Fibroblast of pulmonary artery (primary cell): Measurements from ENCODE around the gene EIF2S2.

Experiments
- DNase-seq: peaks from one replicate; pipeline ENCODE4 v3.0.0-alpha.2; 2010; ENCODE audit warnings: low read depth
- H3K4me3 ChIP-seq: replicated peaks from 2 replicates; pipeline ENCODE4 v1.5.1; 2011; ENCODE audit warnings: low read depth, mild to moderate bottlenecking, control low read depth, low read length, moderate library complexity
- TF ChIP-seq, protein P1 (sequence below): IDR thresholded peaks from 2 replicates; pipeline ENCODE4 v1.5.1; 2011; ENCODE audit warnings: mild to moderate bottlenecking, control low read depth, low read length, inconsistent platforms; ENCODE audit errors: missing control alignments

EIF2S2 gene

DNA sequence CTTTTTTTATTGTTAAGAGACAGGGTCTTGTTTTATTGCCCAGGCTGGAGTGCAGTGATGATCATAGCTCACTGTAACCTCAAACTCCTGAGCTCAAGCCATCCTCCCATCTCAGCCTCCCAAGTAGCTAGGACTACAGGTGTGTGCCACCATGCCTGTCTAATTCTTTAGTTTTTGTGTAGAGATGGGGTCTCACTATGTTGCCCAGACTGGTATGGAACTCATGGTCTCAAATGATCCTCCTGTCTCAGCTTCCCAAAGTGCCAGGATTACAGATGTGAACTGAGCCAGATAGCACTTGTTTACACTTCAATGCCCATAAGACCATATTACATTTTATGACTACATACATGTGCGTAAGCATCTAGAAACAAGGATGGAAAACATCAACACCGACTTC is 18.1 kb downstream of the EIF2S2 start:
- DNase-seq: no peak
- H3K4me3 ChIP-seq: no peak overlapping the region
- TF ChIP-seq, protein P1, sequence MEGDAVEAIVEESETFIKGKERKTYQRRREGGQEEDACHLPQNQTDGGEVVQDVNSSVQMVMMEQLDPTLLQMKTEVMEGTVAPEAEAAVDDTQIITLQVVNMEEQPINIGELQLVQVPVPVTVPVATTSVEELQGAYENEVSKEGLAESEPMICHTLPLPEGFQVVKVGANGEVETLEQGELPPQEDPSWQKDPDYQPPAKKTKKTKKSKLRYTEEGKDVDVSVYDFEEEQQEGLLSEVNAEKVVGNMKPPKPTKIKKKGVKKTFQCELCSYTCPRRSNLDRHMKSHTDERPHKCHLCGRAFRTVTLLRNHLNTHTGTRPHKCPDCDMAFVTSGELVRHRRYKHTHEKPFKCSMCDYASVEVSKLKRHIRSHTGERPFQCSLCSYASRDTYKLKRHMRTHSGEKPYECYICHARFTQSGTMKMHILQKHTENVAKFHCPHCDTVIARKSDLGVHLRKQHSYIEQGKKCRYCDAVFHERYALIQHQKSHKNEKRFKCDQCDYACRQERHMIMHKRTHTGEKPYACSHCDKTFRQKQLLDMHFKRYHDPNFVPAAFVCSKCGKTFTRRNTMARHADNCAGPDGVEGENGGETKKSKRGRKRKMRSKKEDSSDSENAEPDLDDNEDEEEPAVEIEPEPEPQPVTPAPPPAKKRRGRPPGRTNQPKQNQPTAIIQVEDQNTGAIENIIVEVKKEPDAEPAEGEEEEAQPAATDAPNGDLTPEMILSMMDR: no peak

DNA sequence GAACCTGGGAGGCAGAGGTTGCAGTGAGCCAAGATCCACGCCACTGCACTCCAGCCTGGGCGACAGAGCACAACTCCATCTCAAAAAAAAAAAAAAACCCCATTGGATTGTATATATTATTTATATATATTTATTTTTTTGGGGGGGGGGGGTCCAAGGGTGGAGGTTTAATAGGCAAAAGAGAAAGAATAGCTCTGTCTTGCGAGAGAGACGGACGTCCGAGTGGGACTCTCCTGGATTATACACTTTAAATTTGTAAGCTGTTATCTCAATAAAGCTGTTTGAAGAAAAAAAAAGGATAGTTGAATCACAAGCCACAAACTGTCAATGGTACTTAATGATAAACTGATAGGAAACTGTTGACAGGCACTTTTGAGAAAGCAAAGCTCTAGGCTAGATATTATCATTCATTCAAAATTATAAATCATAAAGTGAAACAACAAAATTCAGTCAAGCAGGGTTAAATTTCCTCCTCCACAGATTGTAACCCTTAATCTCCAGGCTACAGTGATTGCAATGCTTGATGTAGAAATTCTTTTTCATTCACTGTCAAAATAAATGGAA is 20.3 kb downstream of the EIF2S2 start:
- no peak for DNase-seq
- no peak overlapping the region for H3K4me3 ChIP-seq
- TF ChIP-seq, protein P1: no peak

DNA sequence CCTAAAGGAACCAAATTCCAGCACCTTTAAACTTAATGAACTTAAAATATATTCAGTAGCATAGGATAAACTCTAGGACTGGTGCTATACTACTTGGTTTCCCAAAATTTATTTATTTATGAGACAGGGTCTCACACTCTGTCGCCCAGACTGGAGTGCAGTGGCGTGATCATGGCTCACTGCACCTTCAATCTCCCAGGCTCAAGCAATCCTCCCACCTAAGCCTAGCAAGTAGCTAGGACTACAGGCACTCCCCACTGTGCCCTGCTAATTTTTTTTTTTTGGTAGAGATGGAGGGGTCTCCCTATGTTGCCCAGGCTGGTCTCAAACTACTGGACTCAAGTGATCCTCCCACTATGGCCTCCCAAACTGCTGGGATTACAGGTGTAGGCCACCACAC is 21.4 kb downstream of the EIF2S2 start:
- TF ChIP-seq, protein P1: no peak
- no peak overlapping the region for H3K4me3 ChIP-seq
- no peak for DNase-seq

DNA sequence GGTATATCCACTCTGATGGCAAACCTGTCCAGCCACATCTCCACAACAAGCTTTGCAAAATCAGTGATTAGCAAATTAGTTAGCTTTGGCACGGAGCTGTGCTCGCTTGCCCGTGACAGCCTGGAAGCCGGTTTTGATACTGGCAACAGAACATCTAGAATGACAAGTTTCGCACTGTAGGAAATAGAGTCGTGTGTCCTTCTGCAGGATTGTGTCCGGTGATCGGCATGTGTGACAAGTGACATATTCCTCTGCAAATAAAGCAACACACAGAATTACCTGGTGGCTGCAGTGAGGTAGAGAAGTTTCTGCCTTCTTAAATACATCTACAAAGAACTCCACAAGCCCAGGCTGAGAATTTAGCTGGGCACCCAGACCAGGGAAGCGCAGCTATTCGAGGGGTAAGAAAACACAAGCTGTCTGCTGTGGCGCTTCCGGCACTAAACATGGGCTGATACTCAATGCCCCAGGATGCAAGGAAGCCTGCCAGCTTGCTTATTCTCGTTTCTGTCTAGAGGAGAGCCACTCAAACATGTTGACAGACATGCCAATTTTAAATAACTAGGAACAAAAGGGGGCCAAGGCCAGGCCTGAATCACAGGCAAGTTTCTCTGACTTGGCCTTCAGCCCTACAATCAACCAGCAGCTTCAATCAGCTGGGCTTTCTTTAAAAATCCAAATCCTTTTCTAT is 22.2 kb downstream of the EIF2S2 start:
- H3K4me3 ChIP-seq: no peak overlapping the region
- TF ChIP-seq, protein P1: no peak
- DNase-seq: no peak

DNA sequence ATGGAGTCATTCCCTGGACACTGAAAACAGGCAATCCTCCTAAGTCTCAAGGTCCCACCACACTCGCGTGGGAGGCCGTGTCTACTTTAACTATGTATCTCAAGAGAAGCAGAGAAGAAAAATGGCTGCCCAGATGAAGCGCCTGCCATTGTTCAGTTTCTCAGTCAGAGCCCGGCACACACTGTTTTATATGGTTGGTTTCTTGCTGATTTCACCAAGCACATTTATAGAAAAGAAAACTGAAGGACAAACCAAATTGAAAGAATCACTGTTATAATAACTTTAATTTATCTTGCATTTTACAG is 22.9 kb downstream of the EIF2S2 start:
- H3K4me3 ChIP-seq: no peak overlapping the region
- no peak for DNase-seq
- TF ChIP-seq, protein P1: no peak

DNA sequence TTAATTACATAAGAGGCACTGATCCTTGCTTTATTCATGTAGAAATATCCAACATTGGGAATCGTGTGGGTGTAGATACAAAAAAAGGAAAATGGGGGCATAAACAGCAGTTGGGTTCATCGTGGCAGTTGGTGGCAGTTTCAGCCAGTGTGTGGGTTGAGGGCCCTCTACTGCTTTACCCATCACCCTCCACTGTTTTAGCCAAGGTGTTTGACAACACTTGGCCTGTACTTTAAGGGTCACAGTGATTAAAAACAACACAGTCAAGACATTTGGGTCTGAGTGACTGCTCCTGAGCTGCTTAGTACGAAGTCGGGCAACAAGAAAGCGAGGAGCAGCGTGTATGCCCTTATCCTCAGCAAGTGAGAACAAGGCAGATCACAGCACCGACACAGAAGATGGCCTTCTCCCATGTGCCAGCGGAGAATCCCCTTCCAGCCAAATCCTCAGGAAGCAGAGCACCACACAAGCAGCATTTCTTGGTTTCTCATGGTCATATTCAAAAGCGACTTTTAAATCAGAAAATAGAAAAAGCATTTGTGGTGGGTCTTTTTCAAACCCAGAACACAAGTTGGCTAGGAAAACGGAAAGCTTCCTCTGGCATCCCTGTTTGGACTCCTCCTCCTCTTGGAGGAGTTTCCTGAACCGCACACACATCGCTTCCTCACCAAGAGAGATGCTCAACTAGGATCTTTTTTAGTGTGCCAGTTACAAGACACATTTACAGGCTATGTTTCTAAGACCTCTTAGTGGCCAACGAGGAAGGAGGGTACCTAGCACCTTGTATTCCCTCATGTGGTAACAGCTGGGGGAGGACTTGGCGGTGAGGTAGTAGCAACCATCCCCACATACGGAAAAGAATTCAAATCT is 23.5 kb downstream of the EIF2S2 start:
- DNase-seq: no peak
- TF ChIP-seq, protein P1: no peak
- H3K4me3 ChIP-seq: no peak overlapping the region
